Activated CD4-positive, alpha-beta T cell treated with anti-CD3 and anti-CD28 coated beads, Interleukin-2, amount 10 ng/mL, durations not matched to agents 7 days and 5 days (primary cell): ENCODE results near the gene ANXA6. TPM values are rescaled to one million over a fixed set of nuclear protein-coding genes. Genes with fewer than 3 reads are reported as not detected.
"Not testable (repeated sequence)": the region's sequence is repeated elsewhere in the genome, so short reads cannot be mapped to it uniquely, and the experiment has no call there.

Experiments used
- CTCF ChIA-PET: fragments of 350-600 bp; sonication (Branson Sonifier 250); formaldehyde crosslinking; loops from one replicate; lab custom pipeline; 2021; ENCODE audit warnings: antibody characterized with exemption; lab: Charles Lee
- POLR2A ChIA-PET: fragments of 350-600 bp; sonication (Branson Sonifier 250); formaldehyde crosslinking; loops from one replicate; lab custom pipeline; 2021; ENCODE audit warnings: antibody characterized with exemption; lab: Charles Lee
- DNase-seq: peaks from one replicate; pipeline ENCODE4 v3.0.0-alpha.2; 2020
- H3K27ac Mint-ChIP-seq: one replicate; pipeline ENCODE4 v1.8.0; 2021; ENCODE audit warnings: mild to moderate bottlenecking, moderate library complexity, mixed read lengths
- H3K27me3 Mint-ChIP-seq: one replicate; pipeline ENCODE4 v1.8.0; 2021; ENCODE audit warnings: mixed read lengths
- H3K36me3 Mint-ChIP-seq: one replicate; pipeline ENCODE4 v1.8.0; 2021; ENCODE audit warnings: low read depth, mixed read lengths
- H3K4me1 Mint-ChIP-seq: one replicate; pipeline ENCODE4 v1.8.0; 2021; ENCODE audit warnings: mixed read lengths
- H3K4me3 Mint-ChIP-seq: one replicate; pipeline ENCODE4 v1.8.0; 2021; ENCODE audit warnings: mild to moderate bottlenecking, moderate library complexity, mixed read lengths
- H3K9me3 Mint-ChIP-seq: one replicate; pipeline ENCODE4 v1.8.0; 2021; ENCODE audit warnings: mixed read lengths
- total RNA-seq, 2 experiments: library from RNA; stranded (reverse); gene quantifications; one replicate each; pipeline ENCODE4 v1.2.3, GENCODE V29; 2021

The ANXA6 gene
- total RNA-seq, 2 experiments from 2014 or later = 494 to 508 TPM

DNA sequence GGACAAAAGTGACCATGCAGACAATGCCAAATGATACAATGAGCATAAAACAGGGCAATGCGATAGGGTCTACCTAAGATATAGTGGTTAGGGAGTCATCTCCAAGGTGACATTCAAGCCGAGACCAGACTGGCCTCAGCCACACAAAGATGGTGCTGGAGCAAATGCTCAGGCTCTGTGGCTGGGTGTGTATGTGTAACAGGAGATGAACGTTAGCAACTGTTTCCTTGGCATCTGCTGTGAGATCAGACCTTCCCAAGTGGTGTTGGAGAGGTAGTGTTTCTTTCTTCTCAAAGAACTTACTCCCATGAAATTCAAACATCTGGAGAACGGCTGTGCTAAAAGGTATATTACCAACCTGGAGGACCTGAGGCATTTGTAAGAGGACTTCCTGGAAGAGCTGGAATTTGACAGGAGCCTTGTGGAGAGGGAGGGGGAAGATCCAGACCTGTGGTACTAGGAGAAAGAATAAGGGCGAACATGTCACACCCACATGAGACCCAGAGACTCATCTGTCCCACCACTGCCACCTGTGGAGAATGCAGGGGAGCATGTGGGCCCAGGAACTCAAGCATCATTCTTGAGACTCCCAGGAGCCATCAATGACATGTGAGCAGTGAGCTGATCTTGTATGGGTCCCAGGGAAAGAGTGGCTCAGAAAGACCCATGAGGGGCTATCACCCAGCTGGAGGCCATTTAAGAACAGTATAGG is 21.4 kb upstream of the ANXA6 start:
- H3K9me3 Mint-ChIP-seq = no peaks in the 10 kb centered on the region

DNA sequence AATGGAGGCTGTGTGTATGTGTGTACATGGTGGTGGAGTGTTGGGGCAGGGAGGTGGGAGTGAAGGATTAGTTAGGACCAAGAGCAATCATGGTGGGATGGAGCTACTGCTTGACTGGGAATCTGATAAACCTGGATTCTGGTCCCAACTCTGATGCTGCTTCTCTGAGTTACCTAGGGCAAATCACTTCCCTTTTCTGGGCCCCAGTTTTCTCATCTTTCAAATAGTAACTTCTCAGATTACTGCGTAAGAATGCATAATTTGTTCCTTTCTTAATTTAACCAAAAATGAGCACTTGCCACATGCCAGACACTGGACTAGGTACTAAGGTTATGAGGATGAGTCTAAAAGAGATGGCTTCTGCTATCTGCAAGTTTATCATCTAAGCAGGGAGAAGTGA is 20.8 kb upstream of the ANXA6 start:
- ChIA-PET CTCF (interaction anchor here (1.6 kb wide), 1 partner anchor 20 kb away, joined by 3 read pairs; the partner anchor contains the start of gene ANXA6), POLR2A (no interaction called here)
- Mint-ChIP-seq H3K9me3 (no peaks in the 10 kb centered on the region), H3K36me3 (peaks cover 51% of the 10 kb centered on the region), H3K4me1 (peaks cover 4% of the 10 kb centered on the region), H3K27ac (no peak overlapping the region), H3K27me3 (no peaks in the 10 kb centered on the region), H3K4me3 (no peak overlapping the region)
- DNase-seq = no peak

More for the DNA sequence above, 21.4 kb upstream of the ANXA6 start:
- Mint-ChIP-seq H3K36me3 (peaks cover 55% of the 10 kb centered on the region), H3K4me1 (peaks cover 4% of the 10 kb centered on the region), H3K4me3 (no peak overlapping the region), H3K27ac (no peak overlapping the region), H3K27me3 (no peaks in the 10 kb centered on the region)
- DNase-seq = no peak
- ChIA-PET POLR2A (no interaction called here), CTCF (interaction anchor here (1.4 to 5.0 kb wide), 3 partner anchors 14 to 23 kb away, joined by 3 to 23 read pairs (median 3); partner anchors contain the start of gene ANXA6)

DNA sequence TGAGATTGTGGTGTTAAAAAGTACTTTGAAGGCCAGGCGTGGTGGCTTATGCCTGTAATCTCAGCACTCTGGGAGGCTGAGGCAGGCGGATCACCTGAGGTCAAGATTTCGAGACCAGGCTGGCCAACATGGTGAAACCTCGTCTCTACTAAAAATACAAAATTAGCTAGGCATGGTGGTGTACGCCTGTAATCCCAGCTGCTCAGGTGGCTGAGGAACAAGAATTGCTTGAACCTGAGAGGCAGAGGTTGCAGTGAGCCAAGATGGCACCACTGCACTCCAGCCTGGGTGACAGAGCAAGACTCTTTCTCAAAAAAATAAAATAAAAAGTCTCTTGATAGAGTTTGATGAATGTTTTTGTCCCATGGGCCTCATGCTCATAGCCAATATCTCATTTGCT is 18.7 kb upstream of the ANXA6 start:
- H3K4me1 Mint-ChIP-seq, H3K9me3 Mint-ChIP-seq, H3K4me3 Mint-ChIP-seq, DNase-seq, H3K27ac Mint-ChIP-seq, H3K27me3 Mint-ChIP-seq: not testable (repeated sequence)
- peaks cover 39% of the 10 kb centered on the region for H3K36me3 Mint-ChIP-seq
- ChIA-PET POLR2A (interaction anchor here (0.6 kb wide), 1 partner anchor 15 kb away, joined by 3 read pairs; no protein-coding TSS in a partner anchor), CTCF (interaction anchor here (0.7 to 2.3 kb wide), 2 partner anchors 11 to 726 kb away, joined by 3 to 9 read pairs; no protein-coding TSS in a partner anchor)

DNA sequence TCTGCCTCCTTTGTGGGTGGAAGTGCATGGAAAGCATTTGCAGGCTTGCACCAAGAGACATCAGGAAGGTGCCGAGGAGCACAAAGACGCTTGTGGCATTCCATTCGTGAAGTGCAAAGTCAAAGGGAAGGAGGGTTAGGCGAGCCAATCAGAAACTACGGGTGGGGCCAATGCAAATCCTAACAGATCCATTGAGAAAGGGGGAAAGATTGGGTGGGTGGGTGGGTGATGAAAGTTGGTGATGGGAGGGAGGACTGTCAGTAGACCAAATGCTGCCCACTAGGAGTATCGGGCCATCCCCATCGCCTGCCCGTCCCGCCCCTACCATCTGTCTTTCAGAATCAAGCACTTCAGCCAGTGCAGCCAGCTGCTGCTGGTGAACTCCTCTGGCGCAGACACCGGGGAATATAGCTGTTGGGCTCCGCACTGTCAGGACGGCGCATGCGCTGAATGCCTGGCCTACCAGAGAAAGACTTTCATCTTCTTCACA is 17.1 kb upstream of the ANXA6 start:
- no peak overlapping the region for H3K27ac Mint-ChIP-seq
- no peak overlapping the region for H3K4me3 Mint-ChIP-seq
- H3K4me1 Mint-ChIP-seq = peaks cover 14% of the 10 kb centered on the region
- no peaks in the 10 kb centered on the region for H3K27me3 Mint-ChIP-seq
- CTCF ChIA-PET = no interaction called here
- DNase-seq = no peak
- H3K9me3 Mint-ChIP-seq = no peaks in the 10 kb centered on the region
- POLR2A ChIA-PET = no interaction called here
- peaks cover 29% of the 10 kb centered on the region for H3K36me3 Mint-ChIP-seq

DNA sequence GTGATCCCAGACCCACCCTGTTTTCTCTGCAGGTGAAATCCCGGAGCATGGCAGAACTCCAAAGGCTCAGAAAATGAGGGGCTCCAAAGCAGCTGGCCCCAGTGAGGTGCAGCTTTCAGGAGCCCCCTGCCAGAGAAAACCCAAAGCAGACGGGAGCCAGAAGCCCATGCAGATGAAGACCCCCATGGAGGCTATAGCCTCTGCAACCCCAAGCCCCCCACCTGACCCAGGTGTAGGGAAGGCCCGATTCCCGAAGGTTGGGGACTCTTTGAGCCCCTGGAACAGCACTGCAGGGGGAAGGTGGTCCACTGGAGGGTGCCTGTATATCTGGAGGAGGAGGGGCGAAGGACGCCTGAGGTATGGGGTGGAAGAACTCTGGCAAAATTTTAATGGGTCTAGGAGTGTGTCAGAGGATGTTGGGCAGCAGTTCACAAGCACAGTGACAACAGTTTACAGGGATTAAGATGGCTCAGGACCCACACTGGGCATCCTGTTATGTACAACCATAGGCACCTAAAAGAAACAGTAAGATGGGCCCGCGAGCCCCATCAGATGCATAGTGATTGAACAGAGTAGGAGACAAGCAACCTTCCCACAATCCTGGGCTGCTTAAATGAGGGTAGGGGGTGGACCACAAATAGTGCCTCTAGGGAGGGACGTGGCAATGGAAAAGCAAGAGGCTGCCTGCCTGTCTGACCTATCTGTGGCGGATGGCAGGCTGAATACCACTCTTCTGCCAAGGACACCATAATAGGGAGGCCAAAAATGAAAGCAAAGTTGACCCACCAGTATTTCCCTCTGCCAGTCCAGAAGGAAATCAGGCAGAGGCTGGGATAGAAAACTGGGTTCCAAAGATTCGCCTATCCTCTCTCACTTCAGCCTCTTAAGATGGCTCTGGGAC is 16.4 kb upstream of the ANXA6 start:
- DNase-seq = no peak
- Mint-ChIP-seq H3K27me3 (no peaks in the 10 kb centered on the region), H3K27ac (peak overlapping the region; percentile 28), H3K36me3 (peaks cover 26% of the 10 kb centered on the region), H3K4me1 (peaks cover 14% of the 10 kb centered on the region), H3K4me3 (no peak overlapping the region), H3K9me3 (no peaks in the 10 kb centered on the region)
- CTCF ChIA-PET = interaction anchor here (0.6 to 0.7 kb wide), 2 partner anchors 8 to 614 kb away, joined by 3 to 5 read pairs; no protein-coding TSS in a partner anchor
- POLR2A ChIA-PET = no interaction called here

DNA sequence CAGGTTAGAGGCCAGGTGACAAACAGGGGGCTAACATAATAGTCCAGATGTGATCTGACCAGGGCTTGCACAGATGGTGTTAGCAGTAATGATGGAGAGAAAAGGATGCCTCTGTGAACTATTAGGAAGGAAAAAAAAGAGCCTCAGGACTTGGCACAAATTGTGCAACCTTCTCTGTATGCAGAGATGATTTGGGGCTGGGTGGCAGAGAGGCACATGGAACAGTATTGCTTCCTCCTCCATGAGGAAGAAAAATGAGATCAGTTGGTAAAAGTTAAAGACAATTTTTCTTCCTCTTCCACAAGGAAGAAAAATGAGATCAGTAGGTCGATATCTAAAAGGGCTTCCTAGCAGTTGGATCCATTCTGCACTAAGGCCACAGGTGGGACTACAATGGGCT is 13.9 kb upstream of the ANXA6 start:
- peaks cover 13% of the 10 kb centered on the region for H3K4me1 Mint-ChIP-seq
- DNase-seq = no peak
- no peak overlapping the region for H3K27ac Mint-ChIP-seq
- H3K9me3 Mint-ChIP-seq = no peaks in the 10 kb centered on the region
- peaks cover 8% of the 10 kb centered on the region for H3K36me3 Mint-ChIP-seq
- H3K27me3 Mint-ChIP-seq = no peaks in the 10 kb centered on the region
- ChIA-PET CTCF (interaction anchor here (0.6 to 11.1 kb wide), 5 partner anchors 24 to 733 kb away, joined by 3 to 89 read pairs (median 5); no protein-coding TSS in a partner anchor), POLR2A (no interaction called here)
- H3K4me3 Mint-ChIP-seq = no peak overlapping the region

DNA sequence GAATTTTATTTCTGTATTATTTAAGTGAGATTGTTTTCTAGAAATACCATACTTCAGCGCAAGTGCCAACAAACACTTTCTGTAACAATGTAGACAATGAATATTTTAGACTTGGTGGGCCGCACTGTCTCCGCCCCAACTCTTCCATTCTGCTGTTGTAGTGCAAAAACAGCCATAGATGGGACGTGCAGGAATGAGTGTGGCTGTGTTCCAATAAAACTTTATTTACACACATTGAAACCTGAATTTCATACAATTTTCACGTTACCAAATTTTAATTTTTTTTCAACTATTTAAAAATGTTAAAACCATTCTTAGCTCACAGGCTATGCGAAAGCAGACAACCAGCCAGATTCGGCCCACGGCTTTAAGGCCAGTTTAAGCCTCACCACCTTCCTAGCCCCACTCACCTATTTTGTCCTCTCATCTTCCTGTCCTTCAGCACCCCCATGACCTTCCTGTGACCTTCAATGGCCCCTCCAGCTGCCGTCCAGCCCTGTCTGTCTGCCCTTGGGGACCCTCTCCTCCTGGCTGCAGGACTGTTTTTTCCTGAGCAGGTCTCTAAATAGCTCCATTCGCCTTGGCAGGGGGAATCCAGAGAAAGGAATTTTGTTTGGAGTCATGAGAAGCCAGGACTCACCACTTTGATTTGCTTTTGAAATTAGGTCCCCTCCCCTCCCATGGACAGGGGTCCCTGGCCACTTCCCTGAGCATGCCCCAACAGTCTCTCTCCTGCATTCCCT is 11.2 kb upstream of the ANXA6 start:
- no peak overlapping the region for H3K27ac Mint-ChIP-seq
- no peaks in the 10 kb centered on the region for H3K36me3 Mint-ChIP-seq
- H3K4me3 Mint-ChIP-seq = no peak overlapping the region
- H3K27me3 Mint-ChIP-seq = no peaks in the 10 kb centered on the region
- H3K9me3 Mint-ChIP-seq = no peaks in the 10 kb centered on the region
- ChIA-PET CTCF (interaction anchor here (0.6 to 11.1 kb wide), 6 partner anchors 22 to 910 kb away, joined by 3 to 89 read pairs (median 4); no protein-coding TSS in a partner anchor), POLR2A (interaction anchor here (0.6 kb wide), 1 partner anchor 115 kb away, joined by 3 read pairs; no protein-coding TSS in a partner anchor)
- peaks cover 19% of the 10 kb centered on the region for H3K4me1 Mint-ChIP-seq
- no peak for DNase-seq

DNA sequence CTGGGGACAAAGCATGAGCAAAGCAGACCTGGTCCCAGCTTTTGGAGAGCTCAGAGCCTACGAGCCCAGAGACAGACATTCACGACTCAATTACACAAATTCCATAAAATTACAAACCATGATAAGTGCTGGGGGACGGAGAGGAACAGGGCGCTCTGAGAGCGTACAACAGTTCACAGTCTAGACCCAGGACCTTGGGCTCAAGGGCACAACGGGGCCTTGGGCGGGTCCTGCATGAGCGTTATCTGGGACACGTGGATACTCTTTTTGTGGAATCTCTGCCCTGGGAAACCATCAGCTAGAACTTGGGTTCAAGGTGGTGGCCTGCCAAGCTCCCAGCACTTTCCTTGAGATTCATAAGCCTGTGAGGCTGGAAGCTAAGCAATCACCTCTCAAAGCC is 9.4 kb upstream of the ANXA6 start:
- Mint-ChIP-seq H3K4me3 (no peak overlapping the region), H3K27ac (no peak overlapping the region), H3K36me3 (no peaks in the 10 kb centered on the region), H3K4me1 (peaks cover 19% of the 10 kb centered on the region), H3K9me3 (no peaks in the 10 kb centered on the region), H3K27me3 (no peaks in the 10 kb centered on the region)
- no peak for DNase-seq
- POLR2A ChIA-PET = interaction anchor here (0.6 kb wide), 1 partner anchor 17 kb away, joined by 3 read pairs; no protein-coding TSS in a partner anchor
- CTCF ChIA-PET = interaction anchor here (0.9 to 11.1 kb wide), 5 partner anchors 10 to 43 kb away, joined by 3 to 126 read pairs (median 4); partner anchors contain the start of gene ANXA6

DNA sequence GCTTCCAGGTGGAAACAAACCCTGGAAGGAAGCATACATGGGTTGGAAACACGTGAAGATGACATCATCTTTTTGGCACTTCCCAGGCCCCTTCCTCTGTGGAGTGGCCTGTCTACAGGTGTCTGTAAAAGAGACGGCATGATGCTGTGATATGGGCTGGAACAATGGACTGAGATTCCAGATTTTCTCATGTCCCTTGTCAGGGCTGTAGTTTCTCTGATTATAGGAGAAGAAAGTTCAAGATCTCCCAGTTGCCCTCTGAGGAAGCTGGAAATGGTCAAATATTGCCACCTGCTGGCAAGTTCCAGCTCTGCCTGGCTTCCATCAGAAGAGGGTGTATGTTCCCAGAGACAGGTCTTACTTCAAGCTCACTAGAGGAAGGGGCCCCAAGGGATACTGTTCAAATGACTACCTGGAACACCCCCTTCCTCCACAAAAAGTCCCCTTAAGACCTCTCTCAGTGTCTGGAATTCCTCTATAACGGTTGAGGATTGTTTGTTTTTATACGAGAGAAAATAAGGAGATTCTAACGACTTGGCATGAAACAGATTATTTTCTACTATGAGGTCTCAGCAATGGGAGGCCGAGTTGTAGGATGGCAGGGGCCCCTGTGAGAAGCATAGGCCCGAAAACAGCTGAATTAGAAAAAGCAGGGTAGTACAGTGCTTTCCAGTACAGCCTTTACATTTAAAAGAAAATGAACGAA is 7.3 kb upstream of the ANXA6 start:
- DNase-seq = peak; percentile 87
- H3K4me1 Mint-ChIP-seq = peaks cover 11% of the 10 kb centered on the region
- CTCF ChIA-PET = interaction anchor here (0.7 to 11.1 kb wide), 34 partner anchors 12 to 571 kb away, joined by 3 to 126 read pairs (median 4); partner anchors contain the start of gene CCDC69
- no peaks in the 10 kb centered on the region for H3K27me3 Mint-ChIP-seq
- no peak overlapping the region for H3K4me3 Mint-ChIP-seq
- peak overlapping the region; percentile 58 for H3K27ac Mint-ChIP-seq
- H3K36me3 Mint-ChIP-seq = no peaks in the 10 kb centered on the region
- POLR2A ChIA-PET = no interaction called here
- no peaks in the 10 kb centered on the region for H3K9me3 Mint-ChIP-seq

DNA sequence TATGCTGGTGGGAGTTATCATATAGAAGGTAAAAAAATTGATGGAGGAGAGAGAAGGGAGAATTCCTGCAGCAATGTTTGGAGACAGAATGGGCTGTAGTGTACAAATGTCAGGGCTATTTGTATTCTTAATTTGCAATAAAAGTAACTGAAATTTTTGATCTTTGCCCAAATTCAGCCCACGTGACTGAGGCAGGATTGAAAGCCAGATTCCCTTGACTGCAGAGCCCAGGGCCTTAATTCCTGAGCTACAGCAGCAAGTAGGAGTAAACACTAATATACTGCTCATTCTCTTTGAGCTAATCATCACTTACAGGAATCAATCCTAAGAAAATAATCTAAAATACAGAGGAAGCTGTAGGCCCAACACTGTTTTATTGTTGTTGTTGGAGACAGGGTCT is 5.2 kb upstream of the ANXA6 start:
- ChIA-PET POLR2A (interaction anchor here (0.6 kb wide), 1 partner anchor 37 kb away, joined by 3 read pairs; no protein-coding TSS in a partner anchor), CTCF (interaction anchor here (0.7 to 11.1 kb wide), 6 partner anchors 8 to 323 kb away, joined by 3 to 126 read pairs (median 23); no protein-coding TSS in a partner anchor)
- H3K27me3 Mint-ChIP-seq = no peaks in the 10 kb centered on the region
- no peaks in the 10 kb centered on the region for H3K36me3 Mint-ChIP-seq
- no peak overlapping the region for H3K27ac Mint-ChIP-seq
- H3K4me3 Mint-ChIP-seq = no peak overlapping the region
- no peak for DNase-seq
- no peaks in the 10 kb centered on the region for H3K9me3 Mint-ChIP-seq
- peaks cover 27% of the 10 kb centered on the region for H3K4me1 Mint-ChIP-seq

DNA sequence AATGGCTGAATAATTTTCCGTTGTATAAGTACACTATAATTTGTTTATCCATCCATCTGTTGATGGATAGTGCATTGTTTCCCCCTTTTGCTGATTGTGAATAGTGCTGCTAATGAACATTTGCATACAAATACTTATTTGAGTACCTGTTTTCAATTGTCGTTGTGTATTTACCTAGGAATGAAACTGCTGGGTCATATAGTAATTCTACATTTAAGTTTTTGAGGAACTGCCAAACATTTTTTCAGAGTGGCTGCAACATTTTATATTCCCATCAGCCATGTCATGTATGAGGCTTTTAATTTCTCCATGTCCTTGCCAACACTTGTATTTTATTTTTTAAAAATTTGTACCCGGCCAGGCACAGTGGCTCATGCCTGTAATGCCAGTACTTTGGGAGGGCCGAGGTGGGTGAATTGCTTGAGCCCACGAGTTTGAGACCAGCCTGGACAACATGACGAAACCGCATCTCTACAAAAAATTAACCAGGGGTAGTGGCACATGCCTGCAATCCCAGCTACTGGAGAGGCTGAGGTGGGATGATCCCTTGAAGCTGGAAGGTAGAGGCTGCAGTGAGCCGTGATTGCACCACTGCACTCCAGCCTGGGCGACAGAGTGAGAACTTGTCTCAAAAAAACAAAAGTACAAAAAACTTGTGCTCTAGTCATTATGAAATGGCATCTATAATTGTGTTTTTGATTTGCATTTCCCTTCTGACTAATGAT is 2.2 kb upstream of the ANXA6 start:
- H3K36me3 Mint-ChIP-seq = peaks cover 19% of the 10 kb centered on the region
- H3K9me3 Mint-ChIP-seq = no peaks in the 10 kb centered on the region
- no peaks in the 10 kb centered on the region for H3K27me3 Mint-ChIP-seq
- POLR2A ChIA-PET = no interaction called here
- no peak for DNase-seq
- H3K4me1 Mint-ChIP-seq = peaks cover 33% of the 10 kb centered on the region
- CTCF ChIA-PET = no interaction called here
- no peak overlapping the region for H3K27ac Mint-ChIP-seq
- peak overlapping the region; percentile 21 for H3K4me3 Mint-ChIP-seq
